ENCODE data around the gene CHN2.

Gene CHN2

DNA sequence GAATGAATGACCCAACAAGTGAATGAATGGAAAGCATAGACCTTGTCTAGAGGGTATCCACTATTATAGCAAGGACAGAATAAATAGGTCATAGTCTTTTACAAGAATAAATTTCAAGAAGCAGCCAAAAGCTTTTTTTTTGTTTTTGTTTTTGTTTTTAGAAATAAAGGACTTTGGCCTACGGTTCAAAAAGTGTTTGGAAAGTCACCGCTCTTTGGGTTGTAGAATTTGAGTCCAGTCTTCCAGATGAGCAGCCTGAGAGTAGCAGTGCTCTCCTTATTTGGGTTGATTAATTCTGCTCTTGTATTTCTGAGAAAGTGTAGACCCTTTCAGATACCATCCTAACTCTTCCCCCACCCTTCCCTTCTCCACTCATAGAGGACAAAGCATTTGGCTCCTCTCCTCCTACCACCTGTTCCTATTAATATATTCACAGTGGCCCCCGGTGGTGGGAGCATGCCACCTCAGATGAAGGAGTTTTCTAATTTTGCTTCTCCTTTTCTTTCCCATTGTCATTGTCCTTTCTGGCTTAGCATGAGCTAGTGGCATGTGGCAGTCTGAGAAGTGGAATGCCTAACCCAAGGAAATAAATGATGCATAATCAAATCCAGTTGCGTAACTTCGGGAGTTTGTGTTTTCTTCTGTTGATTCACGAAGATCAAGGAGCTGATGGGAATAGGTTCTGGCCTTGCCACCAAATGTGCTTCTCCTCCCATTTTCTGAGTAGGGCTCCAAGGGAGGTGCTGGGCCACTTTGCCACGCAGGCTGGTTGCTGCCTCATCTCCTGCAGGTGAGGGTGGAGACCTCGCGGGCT lies 114.7 kb downstream of the CHN2 start:
- H3K4me3 ChIP-seq (ENCODE audit: low read length) = no peak overlapping the region
- peak; percentile 41 for TF ChIP-seq CTCF (conservative IDR thresholded peaks at IDR 0.05; ENCODE audit: low read depth, low read length)
- no peak for DNase-seq (ENCODE audit: low read depth)

GRCh38 chr7:29310625-29311024 lies 116.0 kb downstream of the CHN2 start:
- DNase-seq (ENCODE audit: low read depth) = no peak
- H3K4me3 ChIP-seq (ENCODE audit: low read length) = no peak overlapping the region
- TF ChIP-seq CTCF (conservative IDR thresholded peaks at IDR 0.05; ENCODE audit: low read depth, low read length) = no peak

DNA sequence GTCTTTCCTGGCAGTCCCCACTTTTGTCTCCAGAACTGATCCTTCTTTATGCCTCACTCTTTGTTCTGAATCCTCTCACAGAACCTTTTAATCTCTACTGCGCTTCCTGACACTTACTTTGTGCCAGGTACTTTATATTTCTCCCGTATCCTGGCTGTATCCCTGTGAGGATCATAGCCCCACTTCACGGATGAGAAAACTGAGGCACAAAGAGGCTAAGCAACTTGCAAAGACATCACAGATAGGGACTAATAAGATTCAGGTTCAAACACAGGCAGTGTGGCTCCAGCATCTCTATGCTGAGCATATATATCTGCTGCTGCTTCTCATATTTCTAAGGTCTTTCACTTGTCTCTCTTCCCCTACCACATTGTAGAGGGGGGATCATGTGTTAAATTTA lies 116.7 kb downstream of the CHN2 start:
- no peak for TF ChIP-seq CTCF (conservative IDR thresholded peaks at IDR 0.05; ENCODE audit: low read depth, low read length)
- no peak for DNase-seq (ENCODE audit: low read depth)
- H3K4me3 ChIP-seq (ENCODE audit: low read length) = no peak overlapping the region

DNA sequence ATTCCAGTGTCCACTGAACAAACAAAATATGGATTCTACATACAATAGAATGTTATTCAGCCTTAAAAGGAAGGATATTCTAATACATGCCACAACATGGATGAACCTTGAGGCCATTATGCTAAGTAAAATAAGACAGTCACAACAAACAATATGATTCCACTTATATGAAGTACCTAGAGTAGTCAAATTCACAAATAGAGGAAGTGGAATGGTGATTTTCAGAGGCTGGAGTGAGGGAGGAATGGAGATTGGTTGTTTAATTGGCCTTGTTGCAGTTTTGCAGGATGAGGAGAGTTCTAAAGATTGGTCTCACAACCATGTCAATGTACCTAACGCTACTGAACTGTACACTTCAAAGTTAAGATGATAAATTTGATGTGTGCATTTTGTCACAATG lies 119.6 kb downstream of the CHN2 start:
- H3K4me3 ChIP-seq (ENCODE audit: low read length) = no peak overlapping the region
- no peak for DNase-seq (ENCODE audit: low read depth)
- TF ChIP-seq CTCF (conservative IDR thresholded peaks at IDR 0.05; ENCODE audit: low read depth, low read length) = no peak

DNA sequence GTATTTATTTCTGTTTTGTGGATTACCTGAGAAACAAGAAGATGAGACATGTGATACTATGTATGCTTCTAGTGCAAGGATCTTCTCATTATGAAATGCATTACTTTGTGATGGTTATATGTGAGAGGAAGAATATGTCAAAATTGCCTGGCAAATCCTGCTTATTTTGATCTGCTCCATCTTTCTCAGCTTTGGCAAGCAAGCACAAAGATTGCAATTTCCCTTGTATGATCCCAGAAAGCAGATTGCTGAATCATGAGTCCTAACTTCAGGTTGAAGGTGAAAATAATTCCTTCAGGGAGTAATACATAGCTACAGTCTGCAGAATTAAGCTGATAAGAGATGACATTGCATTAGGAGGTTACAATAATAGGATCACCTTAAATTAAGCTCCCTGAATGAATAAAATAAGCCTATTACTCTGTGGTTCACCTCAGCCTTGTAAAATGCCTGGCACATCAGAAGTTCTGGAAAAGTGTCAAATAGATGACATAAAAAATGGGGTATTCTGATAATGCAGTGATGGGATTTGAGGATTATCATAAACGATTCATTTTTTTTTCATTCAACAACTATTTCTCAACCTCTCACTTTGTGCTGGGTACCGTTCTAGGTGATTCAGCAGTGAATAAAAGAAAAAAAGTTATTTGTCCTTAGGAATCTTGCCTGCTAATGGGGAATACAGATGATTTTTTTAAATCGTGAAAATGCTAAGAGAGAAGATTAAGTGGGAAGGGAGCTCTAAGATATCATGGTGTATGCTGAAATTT lies 120.7 kb downstream of the CHN2 start:
- no peak for TF ChIP-seq CTCF (conservative IDR thresholded peaks at IDR 0.05; ENCODE audit: low read depth, low read length)

DNA sequence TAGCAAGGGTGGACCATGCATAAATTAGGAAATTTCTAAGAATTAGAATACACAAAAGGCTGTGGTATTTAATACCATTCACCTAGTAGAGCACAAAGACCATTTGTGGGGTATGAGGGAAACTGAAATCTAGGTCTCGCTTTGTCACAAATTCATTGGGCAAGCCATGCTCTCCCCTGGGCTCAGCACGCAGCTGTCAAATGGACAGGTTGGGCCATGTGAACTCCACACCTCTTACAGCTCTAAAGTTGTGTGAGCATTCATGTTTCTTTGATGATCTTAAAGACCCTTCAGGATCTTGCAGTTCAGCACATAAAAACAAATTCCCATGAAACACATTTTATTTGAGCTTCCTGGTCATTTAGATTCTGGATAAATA lies 121.3 kb downstream of the CHN2 start:
- H3K4me3 ChIP-seq (ENCODE audit: low read length) = no peak overlapping the region
- DNase-seq (ENCODE audit: low read depth) = no peak
- TF ChIP-seq CTCF (conservative IDR thresholded peaks at IDR 0.05; ENCODE audit: low read depth, low read length) = no peak

More for the DNA sequence above, 120.7 kb downstream of the CHN2 start:
- no peak overlapping the region for H3K4me3 ChIP-seq (ENCODE audit: low read length)
- peak; percentile 84 for DNase-seq (ENCODE audit: low read depth)
